MM.1S (cell line): ENCODE results near the gene OPN3.

Source experiments
- DNase-seq: peaks from one replicate; pipeline ENCODE4 v3.0.0-alpha.2; 2015
- H2AFZ ChIP-seq: fragments of 300-600 bp; sonication (generic); 2 replicates; pipeline ENCODE4 v1.6.0; 2016; ENCODE audit warnings: antibody characterized with exemption, low read length
- H3F3A ChIP-seq: fragments of 300-600 bp; sonication (generic); 2 replicates; pipeline ENCODE4 v1.6.1; 2016; ENCODE audit warnings: mild to moderate bottlenecking, antibody characterized with exemption, low read length, moderate library complexity, mixed read lengths; ENCODE audit not compliant: insufficient read depth
- H3K27ac ChIP-seq: fragments of 300-600 bp; sonication (generic); 2 replicates; pipeline ENCODE4 v1.5.1; 2016; ENCODE audit warnings: mild to moderate bottlenecking, low read length
- H3K27me3 ChIP-seq: fragments of 300-600 bp; sonication (generic); replicated peaks from 2 replicates; pipeline ENCODE4 v1.6.0; 2016; ENCODE audit warnings: low read length; ENCODE audit not compliant: insufficient read depth
- H3K36me3 ChIP-seq: fragments of 300-600 bp; sonication (generic); replicated peaks from 2 replicates; pipeline ENCODE4 v1.6.1; 2016; ENCODE audit warnings: mild to moderate bottlenecking, low read length, mixed read lengths; ENCODE audit not compliant: insufficient read depth
- H3K4me1 ChIP-seq: fragments of 300-600 bp; sonication (generic); 2 replicates; pipeline ENCODE4 v1.6.1; 2016; ENCODE audit warnings: low read length, mixed read lengths
- H3K4me2 ChIP-seq: fragments of 300-600 bp; sonication (generic); 2 replicates; pipeline ENCODE4 v1.6.0; 2016; ENCODE audit warnings: low read depth, low read length
- H3K4me3 ChIP-seq: fragments of 300-600 bp; sonication (generic); 2 replicates; pipeline ENCODE4 v1.5.1; 2016; ENCODE audit warnings: low read length, mixed read lengths
- H3K79me2 ChIP-seq: fragments of 300-600 bp; sonication (generic); 2 replicates; pipeline ENCODE4 v1.6.1; 2016; ENCODE audit warnings: mixed run types, low read length, mixed read lengths
- H3K9ac ChIP-seq: fragments of 300-600 bp; sonication (generic); 2 replicates; pipeline ENCODE4 v1.6.1; 2016; ENCODE audit warnings: low read length, mixed read lengths
- H3K9me2 ChIP-seq: fragments of 300-600 bp; sonication (generic); replicated peaks from 2 replicates; pipeline ENCODE4 v1.6.1; 2016; ENCODE audit warnings: mild to moderate bottlenecking, low read length, mixed read lengths; ENCODE audit not compliant: insufficient read depth
- H3K9me3 ChIP-seq: fragments of 300-600 bp; sonication (generic); replicated peaks from 2 replicates; pipeline ENCODE4 v1.6.1; 2016; ENCODE audit warnings: mild to moderate bottlenecking, low read length, mixed read lengths; ENCODE audit not compliant: insufficient read depth
- H4K20me1 ChIP-seq: fragments of 300-600 bp; sonication (generic); 2 replicates; pipeline ENCODE4 v1.6.1; 2016; ENCODE audit warnings: mild to moderate bottlenecking, low read length, moderate library complexity, mixed read lengths; ENCODE audit not compliant: insufficient read depth
- EZH2 ChIP-seq: fragments of 300-600 bp; sonication (generic); optimal IDR thresholded peaks from 2 replicates; pipeline ENCODE3; 2017; ENCODE audit warnings: low read depth, mild to moderate bottlenecking, antibody characterized with exemption, low read length, mixed read lengths
- EZH2phosphoT487 ChIP-seq: fragments of 300-600 bp; sonication (generic); IDR thresholded peaks from 2 replicates; pipeline ENCODE4 v1.6.1; 2018; ENCODE audit warnings: antibody characterized with exemption, low read length
- TF ChIP-seq, protein P1 (sequence below): fragments of 300-600 bp; sonication (generic); IDR thresholded peaks from 2 replicates; pipeline ENCODE4 v1.5.1; 2016; ENCODE audit warnings: antibody characterized with exemption, low read length, mixed read lengths

OPN3 gene

DNA sequence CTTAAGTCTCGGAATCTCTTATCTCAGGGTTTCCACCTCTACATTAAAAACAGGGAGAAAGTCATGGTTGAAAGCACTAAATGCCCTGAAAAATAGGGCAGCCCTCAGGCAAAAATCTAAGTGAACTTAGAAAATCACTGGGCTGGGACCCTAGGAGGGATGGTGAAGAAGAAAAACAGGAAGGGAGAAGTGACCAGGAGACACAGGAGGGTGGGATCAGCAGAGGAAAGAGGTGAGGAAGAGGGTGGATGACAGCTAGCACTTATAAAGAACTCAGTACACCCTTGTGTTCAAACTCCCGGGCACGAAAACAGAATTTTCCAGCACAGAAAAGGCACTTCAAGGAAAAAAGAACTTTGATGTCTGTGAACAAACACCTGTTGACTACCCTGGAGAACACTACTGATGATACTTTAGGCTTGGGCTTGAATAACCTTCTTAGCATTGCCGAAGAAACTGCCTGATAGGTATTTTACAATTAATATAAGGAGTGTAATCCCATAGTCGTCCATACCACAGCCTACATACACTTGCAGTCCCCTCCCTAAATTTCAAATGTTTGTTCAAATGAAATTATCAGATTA lies 2.0 kb downstream of the OPN3 start:
- no peaks in the 10 kb centered on the region for H3K27me3 ChIP-seq
- peaks cover 5% of the 10 kb centered on the region; the same call in 1 of the 2 replicates for H3F3A ChIP-seq
- peaks cover 63% of the 10 kb centered on the region for H3K79me2 ChIP-seq
- peak overlapping the region; percentile 2; the same call in 1 of the 2 replicates for H3K9ac ChIP-seq
- no peak for DNase-seq
- no peaks in the 10 kb centered on the region for H3K9me3 ChIP-seq
- H3K4me1 ChIP-seq = peaks cover 34% of the 10 kb centered on the region
- H3K27ac ChIP-seq = no peak overlapping the region
- H3K36me3 ChIP-seq = peaks cover 12% of the 10 kb centered on the region; the same call in 1 of the 2 replicates
- peak overlapping the region; percentile 81 for H3K4me2 ChIP-seq
- peak overlapping the region; percentile 93 for H3K4me3 ChIP-seq
- H2AFZ ChIP-seq = no peak overlapping the region
- no peaks in the 10 kb centered on the region for H4K20me1 ChIP-seq
- no peaks in the 10 kb centered on the region for H3K9me2 ChIP-seq
- TF ChIP-seq EZH2 (no peak), EZH2phosphoT487 (no peak)
- TF ChIP-seq, protein P1, sequence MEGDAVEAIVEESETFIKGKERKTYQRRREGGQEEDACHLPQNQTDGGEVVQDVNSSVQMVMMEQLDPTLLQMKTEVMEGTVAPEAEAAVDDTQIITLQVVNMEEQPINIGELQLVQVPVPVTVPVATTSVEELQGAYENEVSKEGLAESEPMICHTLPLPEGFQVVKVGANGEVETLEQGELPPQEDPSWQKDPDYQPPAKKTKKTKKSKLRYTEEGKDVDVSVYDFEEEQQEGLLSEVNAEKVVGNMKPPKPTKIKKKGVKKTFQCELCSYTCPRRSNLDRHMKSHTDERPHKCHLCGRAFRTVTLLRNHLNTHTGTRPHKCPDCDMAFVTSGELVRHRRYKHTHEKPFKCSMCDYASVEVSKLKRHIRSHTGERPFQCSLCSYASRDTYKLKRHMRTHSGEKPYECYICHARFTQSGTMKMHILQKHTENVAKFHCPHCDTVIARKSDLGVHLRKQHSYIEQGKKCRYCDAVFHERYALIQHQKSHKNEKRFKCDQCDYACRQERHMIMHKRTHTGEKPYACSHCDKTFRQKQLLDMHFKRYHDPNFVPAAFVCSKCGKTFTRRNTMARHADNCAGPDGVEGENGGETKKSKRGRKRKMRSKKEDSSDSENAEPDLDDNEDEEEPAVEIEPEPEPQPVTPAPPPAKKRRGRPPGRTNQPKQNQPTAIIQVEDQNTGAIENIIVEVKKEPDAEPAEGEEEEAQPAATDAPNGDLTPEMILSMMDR = no peak

DNA sequence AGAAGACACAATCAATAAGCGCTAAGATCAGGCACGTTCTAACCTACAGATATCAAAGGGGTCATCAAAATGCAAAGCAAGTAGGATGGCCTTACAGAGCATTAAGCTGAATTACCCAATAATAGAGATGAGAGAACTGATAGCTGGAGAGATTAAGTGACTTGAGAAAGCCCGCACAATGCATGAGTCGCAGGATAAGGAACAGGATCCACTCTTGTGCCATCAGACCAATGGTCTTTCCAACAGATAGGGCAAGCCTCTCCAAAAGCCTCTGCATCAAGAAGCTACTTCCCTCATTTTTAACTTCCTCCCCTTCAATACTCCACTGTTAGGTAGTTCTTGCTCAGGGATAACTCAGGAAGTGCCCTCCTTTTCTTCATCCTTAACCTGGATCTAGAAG lies 2.6 kb downstream of the OPN3 start:
- peaks cover 34% of the 10 kb centered on the region for H3K4me1 ChIP-seq
- H3K27ac ChIP-seq = no peak overlapping the region
- no peaks in the 10 kb centered on the region for H3K27me3 ChIP-seq
- H3K79me2 ChIP-seq = peaks cover 69% of the 10 kb centered on the region
- peaks cover 5% of the 10 kb centered on the region; the same call in 1 of the 2 replicates for H3F3A ChIP-seq
- H4K20me1 ChIP-seq = no peaks in the 10 kb centered on the region
- H3K4me3 ChIP-seq = peak overlapping the region; percentile 93; the same call in 1 of the 2 replicates
- H3K36me3 ChIP-seq = peaks cover 12% of the 10 kb centered on the region
- H2AFZ ChIP-seq = no peak overlapping the region
- H3K9me2 ChIP-seq = no peaks in the 10 kb centered on the region
- H3K4me2 ChIP-seq = peak overlapping the region; percentile 81
- TF ChIP-seq EZH2phosphoT487 = no peak
- TF ChIP-seq, protein P1 = no peak
- no peak for TF ChIP-seq EZH2
- no peak for DNase-seq
- no peak overlapping the region for H3K9ac ChIP-seq
- no peaks in the 10 kb centered on the region for H3K9me3 ChIP-seq

DNA sequence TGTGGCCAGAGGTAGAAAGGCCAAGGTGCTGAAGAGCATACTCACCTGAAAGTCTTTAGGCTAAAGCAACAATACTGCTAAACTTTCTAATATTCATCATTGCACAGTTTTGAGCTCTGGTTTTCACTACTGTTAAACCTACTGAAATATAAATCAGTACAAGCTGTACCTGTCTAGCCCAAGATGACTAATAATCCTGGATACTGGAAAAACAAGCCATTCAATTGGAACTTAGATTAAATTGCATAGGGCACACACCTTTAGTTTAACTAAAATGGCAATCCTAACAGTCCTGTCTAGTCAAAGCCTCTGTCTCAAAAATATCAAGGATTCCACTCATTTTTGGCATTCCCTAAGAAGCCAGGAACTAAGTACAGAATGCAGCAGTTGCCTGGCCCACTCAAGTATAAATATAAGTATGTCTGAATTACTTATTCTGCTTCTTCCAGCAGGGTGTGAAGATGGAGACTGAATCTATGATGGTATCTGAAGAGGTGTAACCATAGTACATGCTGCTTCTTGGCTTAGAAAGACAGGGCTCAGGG lies 3.1 kb downstream of the OPN3 start:
- H4K20me1 ChIP-seq = no peaks in the 10 kb centered on the region
- H3K9me3 ChIP-seq = no peaks in the 10 kb centered on the region
- H3K9me2 ChIP-seq = no peaks in the 10 kb centered on the region
- no peak overlapping the region for H2AFZ ChIP-seq
- peak overlapping the region; percentile 81 for H3K4me2 ChIP-seq
- H3K36me3 ChIP-seq = peaks cover 12% of the 10 kb centered on the region
- peaks cover 34% of the 10 kb centered on the region for H3K4me1 ChIP-seq
- H3K27me3 ChIP-seq = no peaks in the 10 kb centered on the region
- no peak for DNase-seq
- peaks cover 74% of the 10 kb centered on the region for H3K79me2 ChIP-seq
- TF ChIP-seq EZH2 (no peak), EZH2phosphoT487 (no peak)
- TF ChIP-seq, protein P1 = no peak
- H3K27ac ChIP-seq = no peak overlapping the region
- H3F3A ChIP-seq = peaks cover 5% of the 10 kb centered on the region; the same call in 1 of the 2 replicates
- no peak overlapping the region for H3K4me3 ChIP-seq
- H3K9ac ChIP-seq = no peak overlapping the region
